ENCODE results near the gene GBP2. TPM values are rescaled to one million over a fixed set of nuclear protein-coding genes. Genes with fewer than 3 reads are reported as not detected.

GBP2 gene
- total and polyA plus RNA-seq, 2 of the 4 experiments (the other 2 are of a cell fraction), result 8.2 to 17.7 TPM

DNA sequence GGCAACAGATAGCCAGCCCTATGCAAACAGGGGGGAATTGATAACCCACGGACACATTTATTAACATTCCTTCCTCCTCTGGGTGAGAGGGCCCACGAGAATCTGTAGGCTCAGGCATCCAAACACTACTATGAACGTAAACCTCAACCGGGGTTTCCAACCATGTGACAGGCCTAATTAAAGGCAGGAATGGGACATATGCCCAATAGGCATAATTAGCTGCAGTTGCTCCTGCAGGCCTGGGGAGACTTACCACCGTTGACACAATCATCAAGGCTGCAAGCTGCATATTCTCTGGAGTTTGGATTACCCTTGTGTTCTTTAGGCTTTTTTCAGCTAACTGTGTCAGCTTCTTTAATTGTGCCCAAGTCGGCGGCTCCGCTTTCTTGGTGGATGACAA, 38.7 kb downstream of the GBP2 start:
- intact Hi-C loops (cut with micrococcal nuclease), result loop anchor here (5.0 kb wide), 1 partner anchor 90 kb away; no protein-coding TSS in a partner anchor
- Histone ChIP-seq H3K36me3 (ENCODE audit: control insufficient read depth, insufficient read depth, low read length) (no peaks in the 10 kb centered on the region), H3K14ac (replicated peaks; ENCODE audit: low read depth, low read length) (no peak overlapping the region; the same call in 1 of the 2 replicates), H3K18ac (ENCODE audit: low read depth, low read length) (no peak overlapping the region), H3K27ac (ENCODE audit: insufficient read depth, low read length) (no peak overlapping the region), H2BK15ac (ENCODE audit: low read depth, low read length) (no peak overlapping the region), H4K8ac (ENCODE audit: low read depth in 2 of 2, low read length in 2 of 2) (no peak overlapping the region), H3K4me2 (ENCODE audit: low read depth, low read length) (no peak overlapping the region), H4K91ac (ENCODE audit: insufficient read depth, low read depth, low read length) (no peak overlapping the region), H3K27me3 (ENCODE audit: control insufficient read depth, insufficient read depth, low read length) (no peaks in the 10 kb centered on the region), H3K9me1 (ENCODE audit: insufficient read depth, low read length) (no peaks in the 10 kb centered on the region), H2BK5ac (ENCODE audit: low read depth, low read length, poor library complexity, severe bottlenecking) (no peak overlapping the region), H2AK5ac (ENCODE audit: low read depth, low read length) (no peak overlapping the region), H3K4me3 (ENCODE audit: insufficient read depth, low read depth, low read length) (no peak overlapping the region), H3K79me1 (ENCODE audit: low read depth in 1 of 2, low read length in 2 of 2) (no peaks in the 10 kb centered on the region), H3K9me3 (ENCODE audit: control insufficient read depth, insufficient read depth, low read length) (no peaks in the 10 kb centered on the region), H3K4ac (ENCODE audit: low read depth, low read length) (no peak overlapping the region), H3K23ac (ENCODE audit: low read depth, low read length) (no peak overlapping the region), H3K9ac (ENCODE audit: low read depth, low read length) (no peak overlapping the region), H2AK9ac (replicated peaks; ENCODE audit: low read depth, low read length, poor library complexity) (no peak overlapping the region), H3K4me1 (ENCODE audit: control insufficient read depth, insufficient read depth, low read length) (no peaks in the 10 kb centered on the region), H4K5ac (ENCODE audit: low read depth, low read length) (no peak overlapping the region), H3K56ac (ENCODE audit: extremely low read depth, insufficient read depth, low read length) (no peak overlapping the region), H4K20me1 (ENCODE audit: insufficient read depth, low read length) (no peaks in the 10 kb centered on the region), H2BK20ac (ENCODE audit: low read depth, low read length) (no peak overlapping the region), H2AFZ (replicated peaks; ENCODE audit: low read length, poor library complexity) (no peak overlapping the region), H2BK120ac (ENCODE audit: low read depth, low read length) (no peak overlapping the region)
- no TSS peak for BruUV-seq (replicated peaks)
- ATAC-seq (ENCODE audit: low read depth) (no peak), DNase-seq (no peak)
- ChIA-PET POLR2A (ENCODE audit: unreplicated experiment) (no interaction called here), CTCF (no interaction called here)
- in situ Hi-C loops (cut with MboI; ENCODE audit: low sequenced_read_pairs), result no loop called here
- dilution Hi-C loops (cut with HindIII; ENCODE audit: low sequenced_read_pairs, unreplicated experiment), result no loop called here
- WGBS, 2 experiments (ENCODE audit: extremely low coverage in 2 of 2, insufficient read length in 1 of 2), result no CpG with 5 or more reads among the region's 8 CpGs
- TF ChIP-seq RCOR1 (IDR thresholded peaks at IDR 0.05; ENCODE audit: insufficient replicate concordance, low read length) (no peak), NFE2L2 (IDR thresholded peaks at IDR 0.05; ENCODE audit: low read depth, low read length) (no peak), RAD21 (IDR thresholded peaks at IDR 0.05; ENCODE audit: low read length) (no peak), MXI1 (IDR thresholded peaks at IDR 0.05; ENCODE audit: borderline replicate concordance, low read depth, low read length) (no peak), SMC3 (IDR thresholded peaks at IDR 0.05; ENCODE audit: low read depth, low read length) (no peak), POLR2A (IDR thresholded peaks at IDR 0.05; ENCODE audit: low read depth, low read length) (no peak), CEBPB (IDR thresholded peaks at IDR 0.05; ENCODE audit: low read depth, low read length) (no peak)
- TF ChIP-seq, protein P1, sequence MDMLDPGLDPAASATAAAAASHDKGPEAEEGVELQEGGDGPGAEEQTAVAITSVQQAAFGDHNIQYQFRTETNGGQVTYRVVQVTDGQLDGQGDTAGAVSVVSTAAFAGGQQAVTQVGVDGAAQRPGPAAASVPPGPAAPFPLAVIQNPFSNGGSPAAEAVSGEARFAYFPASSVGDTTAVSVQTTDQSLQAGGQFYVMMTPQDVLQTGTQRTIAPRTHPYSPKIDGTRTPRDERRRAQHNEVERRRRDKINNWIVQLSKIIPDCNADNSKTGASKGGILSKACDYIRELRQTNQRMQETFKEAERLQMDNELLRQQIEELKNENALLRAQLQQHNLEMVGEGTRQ (IDR thresholded peaks at IDR 0.05; ENCODE audit: low read depth, low read length), result no peak
- TF ChIP-seq, protein P2, sequence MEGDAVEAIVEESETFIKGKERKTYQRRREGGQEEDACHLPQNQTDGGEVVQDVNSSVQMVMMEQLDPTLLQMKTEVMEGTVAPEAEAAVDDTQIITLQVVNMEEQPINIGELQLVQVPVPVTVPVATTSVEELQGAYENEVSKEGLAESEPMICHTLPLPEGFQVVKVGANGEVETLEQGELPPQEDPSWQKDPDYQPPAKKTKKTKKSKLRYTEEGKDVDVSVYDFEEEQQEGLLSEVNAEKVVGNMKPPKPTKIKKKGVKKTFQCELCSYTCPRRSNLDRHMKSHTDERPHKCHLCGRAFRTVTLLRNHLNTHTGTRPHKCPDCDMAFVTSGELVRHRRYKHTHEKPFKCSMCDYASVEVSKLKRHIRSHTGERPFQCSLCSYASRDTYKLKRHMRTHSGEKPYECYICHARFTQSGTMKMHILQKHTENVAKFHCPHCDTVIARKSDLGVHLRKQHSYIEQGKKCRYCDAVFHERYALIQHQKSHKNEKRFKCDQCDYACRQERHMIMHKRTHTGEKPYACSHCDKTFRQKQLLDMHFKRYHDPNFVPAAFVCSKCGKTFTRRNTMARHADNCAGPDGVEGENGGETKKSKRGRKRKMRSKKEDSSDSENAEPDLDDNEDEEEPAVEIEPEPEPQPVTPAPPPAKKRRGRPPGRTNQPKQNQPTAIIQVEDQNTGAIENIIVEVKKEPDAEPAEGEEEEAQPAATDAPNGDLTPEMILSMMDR (conservative IDR thresholded peaks at IDR 0.05; ENCODE audit: low read depth, low read length), result no peak

Measured in IMR-90 (cell line).